Kidney (tissue), 14 donors: ENCODE results near the gene TXNDC12. TPM values are rescaled to one million over a fixed set of nuclear protein-coding genes. Genes with fewer than 3 reads are reported as not detected.
"Not testable (repeated sequence)": the region's sequence is repeated elsewhere in the genome, so short reads cannot be mapped to it uniquely, and the experiment has no call there.

Source experiments
- DNase-seq, 5 donors: peaks; one replicate each; pipeline ENCODE4 v3.0.0-alpha.2; 2013 to 2020
- FAIRE-seq: peaks from 2 replicates; lab custom pipeline; 2012; peaks lifted over from hg19 to GRCh38; lab: Jason Lieb, UNC
- H3K27ac ChIP-seq, 2 donors: one replicate each; pipeline ENCODE4 v1.7.0; 2013; ENCODE audit warnings: low read depth in 2 of 2, low read length in 2 of 2, inconsistent platforms in 1 of 2
- H3K27me3 ChIP-seq: one replicate; pipeline ENCODE4 v1.7.1; 2013; ENCODE audit warnings: low read length, inconsistent platforms; ENCODE audit not compliant: control insufficient read depth, insufficient read depth
- H3K36me3 ChIP-seq, 3 donors: one replicate each; pipeline versions ENCODE4 v1.7.0 to v1.7.1; 2013; ENCODE audit warnings: low read length in 3 of 3, control low read depth in 1 of 3, inconsistent platforms in 1 of 3; ENCODE audit not compliant: insufficient read depth in 3 of 3, control insufficient read depth in 2 of 3
- H3K4me1 ChIP-seq, 3 donors: one replicate each; pipeline versions ENCODE4 v1.7.0 to v1.7.1; 2013; ENCODE audit warnings: low read length in 3 of 3, inconsistent platforms in 1 of 3, low read depth in 1 of 3; ENCODE audit not compliant: control insufficient read depth in 2 of 3, insufficient read depth in 2 of 3
- H3K4me3 ChIP-seq, 3 donors: one replicate each; pipeline versions ENCODE4 v1.7.0 to v1.8.1; 2013; ENCODE audit warnings: low read length in 3 of 3, control low read depth in 1 of 3, inconsistent platforms in 1 of 3
- H3K9ac ChIP-seq, 3 donors: one replicate each; pipeline versions ENCODE4 v1.7.0 to v1.7.1; 2013; ENCODE audit warnings: low read length in 3 of 3, control low read depth in 1 of 3, inconsistent platforms in 1 of 3
- H3K9me3 ChIP-seq, 3 donors: one replicate each; pipeline versions ENCODE4 v1.7.0 to v1.7.1; 2013; ENCODE audit warnings: low read length in 3 of 3, control low read depth in 1 of 3, inconsistent platforms in 1 of 3; ENCODE audit not compliant: control insufficient read depth in 2 of 3, insufficient read depth in 1 of 3
- CTCF ChIP-seq: IDR thresholded peaks from 3 replicates; pipeline ENCODE4 v1.5.1; 2012; ENCODE audit warnings: mild to moderate bottlenecking, moderate library complexity, borderline replicate concordance; ENCODE audit not compliant: insufficient read depth; ENCODE audit errors: extremely low read depth
- intact Hi-C: fragments of 100-400 bp; cut with DNase I; formaldehyde crosslinking; loops from one replicate; pipeline ENCODE4 v1.11.1; 2022
- polyA plus RNA-seq: library from polyadenylated mRNA; stranded (reverse); fragments of 350-450 nt; fragmentation: Illumina TruSeq; extraction: RNeasy Lipid Tissue Mini Kit (QIAGEN cat#74804); gene quantifications from one replicate; pipeline ENCODE4 v1.2.3, GENCODE V29; 2014; ENCODE audit warnings: low read depth, low replicate concordance; ENCODE audit not compliant: insufficient read depth
- total RNA-seq: library from RNA; stranded (reverse); fragmentation: NEBNext Ultra II Directional; extraction: Animal tissue kit (Norgen Biotek cat#: 25700); gene quantifications from one replicate; pipeline ENCODE4 v1.2.1, GENCODE V29; 2021
- donor health status: control.
- donor health status: control.
- donor health status: control.
- donor health status: control.
- donor health status: control.
- donor health status: DM: yes; HTN: yes; CAD: no.
- donor health status: Normal renal cell carcinoma (clear cell type).

Gene TXNDC12
- total and polyA plus RNA-seq, 2 donors from 2014 or later, result 40.5 to 46.0 TPM

- no peak for TF ChIP-seq CTCF
- intact Hi-C loops, result no loop called here
- DNase-seq, result no peak
- H3K27me3 ChIP-seq, result no peaks in the 10 kb centered on the region
- peaks cover 3 to 35% (median 21%) of the 10 kb centered on the region in 3 donors for H3K36me3 ChIP-seq
- H3K4me1 ChIP-seq, result no peaks in the 10 kb centered on the region
- no peak overlapping the region for H3K9ac ChIP-seq
- FAIRE-seq, result no peak
- no peaks in the 10 kb centered on the region for H3K9me3 ChIP-seq
- H3K27ac ChIP-seq, result no peak overlapping the region
- no peak overlapping the region for H3K4me3 ChIP-seq
Observed at GRCh38 chr1:52022133-52022532, 32.9 kb downstream of the TXNDC12 start.

- intact Hi-C loops, result loop anchor here (10.0 kb wide), 1 partner anchor 103 kb away; no protein-coding TSS in a partner anchor
- no peak overlapping the region for H3K4me3 ChIP-seq
- H3K9ac ChIP-seq, result no peak overlapping the region
- H3K27ac ChIP-seq, result no peak overlapping the region
- no peaks in the 10 kb centered on the region for H3K27me3 ChIP-seq
- no peak for TF ChIP-seq CTCF
- H3K4me1 ChIP-seq, result peaks cover 0 to 5% (median 4%) of the 10 kb centered on the region in 3 donors
- FAIRE-seq (no peak), DNase-seq (no peak)
- H3K36me3 ChIP-seq, result no peaks in the 10 kb centered on the region
- H3K9me3 ChIP-seq, result no peaks in the 10 kb centered on the region
Observed at GRCh38 chr1:52008071-52008809, 46.8 kb downstream of the TXNDC12 start.

GRCh38 chr1:52007215-52008002, 47.6 kb downstream of the TXNDC12 start:
- Histone ChIP-seq H3K9ac (no peak overlapping the region), H3K27me3 (no peaks in the 10 kb centered on the region), H3K4me3 (no peak overlapping the region), H3K27ac (no peak overlapping the region), H3K9me3 (no peaks in the 10 kb centered on the region), H3K4me1 (peaks cover 0 to 5% (median 4%) of the 10 kb centered on the region in 3 donors), H3K36me3 (no peaks in the 10 kb centered on the region)
- DNase-seq, result no peak
- intact Hi-C loops, result loop anchor here (10.0 kb wide), 1 partner anchor 103 kb away; no protein-coding TSS in a partner anchor
- TF ChIP-seq CTCF, result no peak
- FAIRE-seq, result no peak

- not testable (repeated sequence) for H3K4me1 ChIP-seq, H3K9me3 ChIP-seq, H3K36me3 ChIP-seq, H3K4me3 ChIP-seq, H3K27ac ChIP-seq, H3K9ac ChIP-seq, H3K27me3 ChIP-seq, FAIRE-seq
- intact Hi-C loops, result loop anchor here (10.0 kb wide), 1 partner anchor 101 kb away; no protein-coding TSS in a partner anchor
- peak in 2 of 5 donors; percentile 8 to 18 for DNase-seq
Observed at GRCh38 chr1:52006081-52006553, 48.9 kb downstream of the TXNDC12 start.

- not testable (repeated sequence) for H3K27ac ChIP-seq, H3K4me1 ChIP-seq, H3K4me3 ChIP-seq, H3K9me3 ChIP-seq, H3K36me3 ChIP-seq, FAIRE-seq, H3K27me3 ChIP-seq, H3K9ac ChIP-seq
- DNase-seq, result peak in 1 of 5 donors; percentile 23
- intact Hi-C loops, result loop anchor here (10.0 kb wide), 1 partner anchor 101 kb away; no protein-coding TSS in a partner anchor
Observed at GRCh38 chr1:52005548-52005947, 49.4 kb downstream of the TXNDC12 start.
